Lower leg skin (tissue), 4 donors: ENCODE results near the gene TGM5. TPM values are rescaled to one million over a fixed set of nuclear protein-coding genes. Genes with fewer than 3 reads are reported as not detected.

Experiments
- DNase-seq, 2 donors: peaks; one replicate each; pipeline ENCODE4 v3.0.0-alpha.2; 2019; ENCODE audit warnings: low spot score in 2 of 2
- H3K4me3 ChIP-seq: fragments of 200-600 bp; sonication (generic); 2 replicates; pipeline ENCODE4 v1.5.1; 2017; ENCODE audit warnings: mild to moderate bottlenecking, low read depth; ENCODE audit not compliant: poor library complexity, severe bottlenecking
- POLR2A ChIP-seq, 2 donors: fragments of 450-650 bp; IDR thresholded peaks; one replicate each; pipeline ENCODE4 v1.6.1; 2016 to 2017; ENCODE audit warnings: antibody characterized with exemption in 2 of 2, mild to moderate bottlenecking in 1 of 2, moderate library complexity in 1 of 2
- WGBS, 2 donors: methylation state at CpG; one replicate each; pipeline ENCODE4 v1.1.5; 2018; 5-methylcytosine and 5-hydroxymethylcytosine counted together
- intact Hi-C: fragments of 100-400 bp; cut with DNase I; formaldehyde crosslinking; loops from one replicate; pipeline ENCODE4 v1.15.0; 2023; ENCODE audit warnings: low total_unique reads
- total RNA-seq, 4 donors: library from RNA; depleted of rRNA; stranded (reverse); fragments of >200 nt; gene quantifications; one replicate each; pipeline ENCODE4 v1.1.0, GENCODE V29; 2016
- TF ChIP-seq, protein P1 (sequence below), 3 donors: fragments of 450-650 bp; IDR thresholded peaks; one replicate each; pipeline ENCODE4 v1.5.1; 2016; ENCODE audit warnings: antibody characterized with exemption in 3 of 3, mild to moderate bottlenecking in 3 of 3, moderate library complexity in 2 of 3

TGM5 gene
- total RNA-seq, 4 donors from 2014 or later, result 72.5 to 121 (median 105) TPM

DNA sequence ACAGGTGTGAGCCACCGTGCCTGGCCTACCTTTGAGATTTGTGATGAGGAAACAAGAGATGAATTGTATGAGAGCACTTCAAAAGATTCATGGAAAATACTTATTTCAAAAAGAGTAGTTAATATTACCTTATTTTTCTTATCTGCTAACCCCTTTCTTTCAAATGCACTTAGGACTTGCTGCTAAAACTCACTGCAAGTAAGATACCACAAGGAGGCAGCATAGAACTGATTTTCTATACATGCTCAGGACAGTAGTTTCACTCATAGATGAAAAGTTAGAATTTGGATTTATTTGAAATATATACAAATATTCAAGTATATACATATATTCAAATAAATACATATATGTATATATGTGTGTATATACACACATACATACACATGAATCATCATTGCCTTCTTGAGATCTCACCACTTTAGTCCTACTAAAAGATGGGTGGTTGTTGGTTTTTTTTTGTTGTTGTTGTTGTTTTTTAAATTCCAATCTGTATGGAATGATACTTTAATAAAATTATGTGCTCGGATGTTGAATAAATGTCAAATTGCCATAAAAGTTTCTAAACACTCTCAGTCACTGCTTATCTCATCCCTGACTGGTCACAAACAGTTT, 79.1 kb downstream of the TGM5 start:
- no peak for DNase-seq
- TF ChIP-seq POLR2A (IDR thresholded peaks at IDR 0.05), result no peak
- TF ChIP-seq, protein P1, sequence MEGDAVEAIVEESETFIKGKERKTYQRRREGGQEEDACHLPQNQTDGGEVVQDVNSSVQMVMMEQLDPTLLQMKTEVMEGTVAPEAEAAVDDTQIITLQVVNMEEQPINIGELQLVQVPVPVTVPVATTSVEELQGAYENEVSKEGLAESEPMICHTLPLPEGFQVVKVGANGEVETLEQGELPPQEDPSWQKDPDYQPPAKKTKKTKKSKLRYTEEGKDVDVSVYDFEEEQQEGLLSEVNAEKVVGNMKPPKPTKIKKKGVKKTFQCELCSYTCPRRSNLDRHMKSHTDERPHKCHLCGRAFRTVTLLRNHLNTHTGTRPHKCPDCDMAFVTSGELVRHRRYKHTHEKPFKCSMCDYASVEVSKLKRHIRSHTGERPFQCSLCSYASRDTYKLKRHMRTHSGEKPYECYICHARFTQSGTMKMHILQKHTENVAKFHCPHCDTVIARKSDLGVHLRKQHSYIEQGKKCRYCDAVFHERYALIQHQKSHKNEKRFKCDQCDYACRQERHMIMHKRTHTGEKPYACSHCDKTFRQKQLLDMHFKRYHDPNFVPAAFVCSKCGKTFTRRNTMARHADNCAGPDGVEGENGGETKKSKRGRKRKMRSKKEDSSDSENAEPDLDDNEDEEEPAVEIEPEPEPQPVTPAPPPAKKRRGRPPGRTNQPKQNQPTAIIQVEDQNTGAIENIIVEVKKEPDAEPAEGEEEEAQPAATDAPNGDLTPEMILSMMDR (IDR thresholded peaks at IDR 0.05), result no peak
- intact Hi-C loops, result no loop called here
- no peak overlapping the region for H3K4me3 ChIP-seq
- WGBS, 2 donors, result 74 to 76% methylated on average over 2 of the region's 2 CpGs

DNA sequence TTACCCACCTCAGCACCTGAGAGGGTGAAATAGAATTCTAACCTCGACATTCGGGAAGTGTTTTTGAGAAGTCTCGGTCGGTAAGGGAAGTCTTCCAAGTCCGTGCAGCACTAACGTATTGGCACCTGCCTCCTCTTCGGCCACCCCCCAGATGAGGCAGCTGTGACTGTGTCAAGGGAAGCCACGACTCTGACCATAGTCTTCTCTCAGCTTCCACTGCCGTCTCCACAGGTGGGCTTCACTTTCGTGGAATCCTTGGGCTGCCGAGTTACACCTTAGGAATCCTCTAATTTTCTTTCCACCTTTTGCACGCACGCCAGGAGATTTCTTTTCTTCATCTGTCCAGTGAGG, 80.8 kb downstream of the TGM5 start:
- H3K4me3 ChIP-seq, result peak overlapping the region; percentile 86
- 0 to 1% methylated on average over 13 of the region's 13 CpGs for WGBS, 2 donors
- TF ChIP-seq, protein P1 (IDR thresholded peaks at IDR 0.05), result no peak
- no peak for TF ChIP-seq POLR2A (IDR thresholded peaks at IDR 0.05)
- intact Hi-C loops, result no loop called here
- DNase-seq, result no peak

DNA sequence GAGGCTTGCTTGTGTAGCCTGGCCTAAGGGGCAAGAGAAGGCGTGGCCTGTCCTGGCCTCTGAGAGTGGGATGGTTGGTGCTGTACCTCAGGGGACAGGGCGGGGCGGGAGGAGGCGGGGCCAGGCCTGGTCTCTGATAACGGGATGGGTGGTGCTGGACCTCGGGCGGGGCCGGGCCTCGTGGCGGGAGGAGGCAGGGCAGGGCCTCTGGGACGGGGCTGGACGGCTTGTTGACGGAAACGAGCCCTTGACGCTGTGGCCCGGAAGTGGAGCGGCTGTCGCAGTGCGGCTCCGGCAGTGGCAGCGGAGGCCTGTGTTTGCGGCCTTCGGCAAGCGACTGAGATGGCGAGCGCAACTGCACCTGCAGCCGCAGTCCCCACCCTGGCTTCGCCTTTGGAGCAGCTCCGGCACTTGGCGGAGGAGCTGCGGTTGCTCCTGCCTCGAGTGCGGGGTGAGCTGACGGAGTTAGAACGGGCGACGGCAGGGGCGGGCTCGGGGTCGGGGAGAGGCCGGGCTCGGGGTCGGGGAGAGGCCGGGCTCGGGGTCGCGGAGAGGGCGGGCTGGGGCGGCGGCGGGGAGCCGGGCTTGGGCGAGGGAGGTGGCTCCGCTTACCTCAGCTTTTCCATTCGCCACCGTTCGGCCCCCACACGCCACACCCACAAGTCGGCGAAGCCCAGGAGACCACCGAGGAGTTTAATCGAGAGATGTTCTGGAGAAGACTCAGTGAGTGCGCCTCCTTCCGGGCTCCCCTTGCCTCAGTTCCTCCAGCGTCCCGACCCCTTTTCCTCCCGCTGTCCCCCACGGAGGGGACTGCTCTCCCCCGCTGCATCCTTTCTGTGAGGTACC, 81.3 kb downstream of the TGM5 start, which contains the start of gene CCNDBP1:
TSS of gene CCNDBP1 (plus strand) at position 247 of the 846 bp plus-strand sequence. CDS start at position 343, 96 bp downstream.
- intact Hi-C loops, result no loop called here
- DNase-seq, result peak; percentile 93 to 99
- TF ChIP-seq POLR2A (IDR thresholded peaks at IDR 0.05), result peak in 1 of 2 donors; percentile 70
- TF ChIP-seq, protein P1 (IDR thresholded peaks at IDR 0.05), result no peak
- H3K4me3 ChIP-seq, result peak within 1 kb of the TSS; percentile 86
- WGBS, 2 donors, result 1% methylated on average over 44 to 52 of the region's 69 CpGs

DNA sequence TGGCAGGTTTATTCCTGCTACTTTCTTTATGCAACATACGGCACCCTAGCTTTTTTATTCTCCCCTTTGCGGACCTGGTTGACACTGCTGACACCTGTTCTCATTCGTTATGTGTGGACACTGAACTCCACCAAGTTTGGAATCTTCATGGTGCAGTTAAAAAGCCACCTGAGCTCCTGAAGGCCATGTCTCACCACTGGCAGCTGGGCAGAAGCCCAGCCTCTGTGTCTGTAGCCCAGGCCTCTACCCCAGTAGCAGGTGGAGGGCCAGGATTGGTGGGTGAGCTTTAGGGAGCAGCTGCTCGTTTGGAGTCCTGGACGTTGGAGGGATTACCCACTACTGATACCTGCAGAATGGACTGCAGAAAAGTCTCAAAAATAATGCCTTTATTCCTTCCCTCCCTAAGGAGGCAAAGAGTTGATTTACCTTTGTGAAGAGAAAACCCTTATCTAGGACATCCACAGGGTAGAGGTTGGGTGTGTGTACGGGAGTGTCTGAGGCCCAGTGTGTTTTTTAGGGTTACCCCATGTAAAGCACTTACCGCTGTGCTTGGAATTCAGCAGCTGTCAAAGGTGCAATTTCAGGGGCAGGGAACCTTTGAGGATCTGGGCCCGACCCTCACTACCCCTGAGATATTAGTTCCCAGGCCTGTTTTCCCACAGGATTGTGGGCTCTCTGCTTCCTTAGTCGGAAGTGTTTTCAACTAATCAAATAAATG, 82.2 kb downstream of the TGM5 start:
- H3K4me3 ChIP-seq, result no peak overlapping the region
- intact Hi-C loops, result no loop called here
- 72 to 74% methylated on average over 9 of the region's 9 CpGs for WGBS, 2 donors
- TF ChIP-seq POLR2A (IDR thresholded peaks at IDR 0.05), result no peak
- TF ChIP-seq, protein P1 (IDR thresholded peaks at IDR 0.05), result no peak
- no peak for DNase-seq

DNA sequence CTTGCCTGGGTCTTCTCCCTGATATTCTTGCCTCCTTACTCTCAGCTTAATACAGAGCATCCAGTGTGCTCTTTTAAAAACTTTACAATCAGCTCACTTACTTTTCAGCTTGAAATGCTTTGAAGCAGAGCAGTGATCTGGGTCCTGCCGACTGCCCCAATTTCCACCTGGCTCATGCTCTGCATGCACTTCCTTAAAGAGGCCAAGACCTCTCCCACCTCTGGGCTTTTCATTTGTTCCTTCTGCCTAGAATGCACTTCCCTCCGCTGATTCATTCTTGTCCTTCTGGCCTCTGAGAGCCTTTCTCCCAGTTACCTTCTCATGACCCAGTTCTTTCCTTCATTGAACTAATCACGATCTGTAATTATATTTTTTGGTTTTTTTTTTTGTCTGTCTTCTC, 83.5 kb downstream of the TGM5 start:
- intact Hi-C loops, result no loop called here
- TF ChIP-seq, protein P1 (IDR thresholded peaks at IDR 0.05), result no peak
- no peak for TF ChIP-seq POLR2A (IDR thresholded peaks at IDR 0.05)
- H3K4me3 ChIP-seq, result no peak overlapping the region
- no peak for DNase-seq
- WGBS, 2 donors, result 83 to 85% methylated on average over 3 of the region's 3 CpGs

Other genes starting within 250 kb of the TGM5 start
- gene UBR1, start 160.9 kb downstream of the TGM5 start, total RNA-seq, result 10 to 100 TPM; 11.6 to 38.2 (median 17.2) TPM
- 10 to 100 TPM; 10.7 to 33.4 (median 20.0) TPM for gene TMEM62, start 133.3 kb downstream of the TGM5 start, total RNA-seq
- gene CCNDBP1, start 81.5 kb downstream of the TGM5 start, total RNA-seq, result 100 to 1,000 TPM in 3 of 4 donors, 10 to 100 TPM in 1; 74.9 to 166 (median 114) TPM
- under 1 TPM in 1 of 4 donors, not detected in 3; 0.20 TPM for gene EPB42, start 45.9 kb downstream of the TGM5 start, total RNA-seq
- gene TGM7, start 35.3 kb upstream of the TGM5 start, total RNA-seq, result not detected
- gene LCMT2, start 63.6 kb upstream of the TGM5 start, total RNA-seq, result 1 to 10 TPM; 4.9 to 8.9 (median 5.9) TPM
- 10 to 100 TPM in 3 of 4 donors, 1 to 10 TPM in 1; 9.6 to 20.6 (median 12.9) TPM for gene ZSCAN29, start 104.1 kb upstream of the TGM5 start, total RNA-seq
- gene TUBGCP4, start 104.2 kb upstream of the TGM5 start, total RNA-seq, result 10 to 100 TPM; 12.3 to 19.4 (median 15.3) TPM
- gene TP53BP1, start 226.2 kb upstream of the TGM5 start, total RNA-seq, result 10 to 100 TPM; 13.0 to 17.9 (median 16.9) TPM